IPS-NIHi7 (cell line): Measurements from ENCODE around the gene TMEM97.
"Not testable (repeated sequence)": the region's sequence is repeated elsewhere in the genome, so short reads cannot be mapped to it uniquely, and the experiment has no call there.

Experiments used
- DNase-seq: peaks from one replicate; pipeline ENCODE4 v3.0.0; 2012; ENCODE audit warnings: mixed read lengths; ENCODE audit errors: extremely low spot score

The TMEM97 gene

GRCh38 chr17:28318759-28319597, at the start of gene TMEM97:
TMEM97 (plus strand) TSS chr17:28319200; CDS start chr17:28319240, 40 bp downstream.
- DNase-seq: peak; percentile 93

GRCh38 chr17:28270055-28270454, 48.9 kb upstream of the TMEM97 start:
- DNase-seq: no peak

GRCh38 chr17:28270926-28271325, 48.1 kb upstream of the TMEM97 start:
- DNase-seq: no peak

GRCh38 chr17:28271431-28271830, 47.6 kb upstream of the TMEM97 start:
- DNase-seq: no peak

- DNase-seq: no peak
These were observed 46.8 kb upstream of the TMEM97 start for GRCh38 chr17:28272166-28272565.

- not testable (repeated sequence) for DNase-seq
These were observed 45.7 kb upstream of the TMEM97 start for GRCh38 chr17:28273341-28273740.

GRCh38 chr17:28274591-28275265, 44.3 kb upstream of the TMEM97 start:
- no peak for DNase-seq

- no peak for DNase-seq
These were observed 43.0 kb upstream of the TMEM97 start for GRCh38 chr17:28276011-28276410.

- DNase-seq: no peak
These were observed 39.6 kb upstream of the TMEM97 start for GRCh38 chr17:28279411-28279810.

- no peak for DNase-seq
These were observed 38.2 kb upstream of the TMEM97 start for GRCh38 chr17:28280826-28281225.

GRCh38 chr17:28282596-28282995, 36.4 kb upstream of the TMEM97 start:
- no peak for DNase-seq

- no peak for DNase-seq
These were observed 33.0 kb upstream of the TMEM97 start for GRCh38 chr17:28285965-28286364.

- DNase-seq: no peak
These were observed 28.3 kb upstream of the TMEM97 start for GRCh38 chr17:28290703-28291102.

GRCh38 chr17:28291780-28292330, 27.1 kb upstream of the TMEM97 start:
- DNase-seq: no peak

- not testable (repeated sequence) for DNase-seq
These were observed 26.1 kb upstream of the TMEM97 start for GRCh38 chr17:28292878-28293277.

GRCh38 chr17:28293994-28294393, 25.0 kb upstream of the TMEM97 start:
- DNase-seq: no peak

GRCh38 chr17:28295677-28296578, 23.1 kb upstream of the TMEM97 start:
- no peak for DNase-seq

GRCh38 chr17:28298449-28298848, 20.6 kb upstream of the TMEM97 start:
- DNase-seq: no peak

GRCh38 chr17:28306954-28307401, 12.0 kb upstream of the TMEM97 start:
- DNase-seq: peak; percentile 48

- no peak for DNase-seq
These were observed 5.2 kb upstream of the TMEM97 start for GRCh38 chr17:28313841-28314240.

GRCh38 chr17:28315846-28316705, 2.9 kb upstream of the TMEM97 start:
- no peak for DNase-seq
